ENCODE measurements around the gene DNMT1. TPM values are rescaled to one million over a fixed set of nuclear protein-coding genes. Genes with fewer than 3 reads are reported as not detected.

The DNMT1 gene
- total RNA-seq, 2 experiments from 2014 or later = 372 to 379 TPM

GRCh38 chr19:10113592-10113963, 81.2 kb downstream of the DNMT1 start:
- Mint-ChIP-seq H3K4me1 (ENCODE audit: low read depth) (peaks cover 53% of the 10 kb centered on the region), H3K4me3 (peak overlapping the region; percentile 15), H3K9me3 (no peaks in the 10 kb centered on the region), H3K27me3 (no peaks in the 10 kb centered on the region), H3K36me3 (ENCODE audit: low read depth) (peaks cover 72% of the 10 kb centered on the region), H3K27ac (peak overlapping the region; percentile 97)
- CTCF ChIA-PET = interaction anchor here (0.7 to 8.9 kb wide), 8 partner anchors 8 to 182 kb away, joined by 3 to 128 read pairs (median 4); partner anchors contain the start of genes ANGPTL6 and DNMT1
- ATAC-seq = no peak
- TF ChIP-seq CTCF (IDR thresholded peaks at IDR 0.05) = no peak
- intact Hi-C loops (cut with micrococcal nuclease) = loop anchor here (2.0 kb wide), 1 partner anchor 39 kb away; no protein-coding TSS in a partner anchor
- peak; percentile 31 for DNase-seq
- POLR2A ChIA-PET = interaction anchor here (0.6 to 23.2 kb wide), 11 partner anchors 14 to 183 kb away, joined by 3 to 521 read pairs (median 4); partner anchors contain the start of genes ANGPTL6, DNMT1, P2RY11 and PPAN

GRCh38 chr19:10112895-10113591, 81.7 kb downstream of the DNMT1 start:
- CTCF ChIA-PET = interaction anchor here (0.6 to 8.9 kb wide), 9 partner anchors 9 to 182 kb away, joined by 3 to 128 read pairs (median 3); partner anchors contain the start of genes ANGPTL6 and DNMT1
- Mint-ChIP-seq H3K9me3 (no peaks in the 10 kb centered on the region), H3K4me1 (ENCODE audit: low read depth) (peaks cover 54% of the 10 kb centered on the region), H3K27ac (peak overlapping the region; percentile 97), H3K4me3 (peak overlapping the region; percentile 85), H3K36me3 (ENCODE audit: low read depth) (peaks cover 74% of the 10 kb centered on the region), H3K27me3 (no peaks in the 10 kb centered on the region)
- peak; percentile 80 for DNase-seq
- peak; percentile 70 for TF ChIP-seq CTCF (IDR thresholded peaks at IDR 0.05)
- intact Hi-C loops (cut with micrococcal nuclease) = loop anchor here (2.0 kb wide), 1 partner anchor 38 kb away; no protein-coding TSS in a partner anchor
- ATAC-seq = peak; percentile 32
- POLR2A ChIA-PET = interaction anchor here (0.6 to 27.0 kb wide), 11 partner anchors 2 to 182 kb away, joined by 3 to 521 read pairs (median 5); partner anchors contain the start of genes ANGPTL6, DNMT1, EIF3G and P2RY11

- no peak for TF ChIP-seq CTCF (IDR thresholded peaks at IDR 0.05)
- Mint-ChIP-seq H3K4me3 (peak overlapping the region; percentile 85), H3K9me3 (no peaks in the 10 kb centered on the region), H3K27ac (peak overlapping the region; percentile 97), H3K4me1 (ENCODE audit: low read depth) (peaks cover 56% of the 10 kb centered on the region), H3K27me3 (no peaks in the 10 kb centered on the region), H3K36me3 (ENCODE audit: low read depth) (peaks cover 78% of the 10 kb centered on the region)
- DNase-seq (peak; percentile 87), ATAC-seq (peak; percentile 45)
- ChIA-PET POLR2A (interaction anchor here (0.6 to 27.0 kb wide), 6 partner anchors 2 to 144 kb away, joined by 3 to 521 read pairs (median 4); partner anchors contain the start of genes ANGPTL6, DNMT1, EIF3G and P2RY11), CTCF (interaction anchor here (0.6 to 8.9 kb wide), 8 partner anchors 9 to 85 kb away, joined by 3 to 128 read pairs (median 3); partner anchors contain the start of genes ANGPTL6 and DNMT1)
- intact Hi-C loops (cut with micrococcal nuclease) = loop anchor here (2.0 kb wide), 1 partner anchor 37 kb away; no protein-coding TSS in a partner anchor
Measured at GRCh38 chr19:10112037-10112761, 82.6 kb downstream of the DNMT1 start.

DNA sequence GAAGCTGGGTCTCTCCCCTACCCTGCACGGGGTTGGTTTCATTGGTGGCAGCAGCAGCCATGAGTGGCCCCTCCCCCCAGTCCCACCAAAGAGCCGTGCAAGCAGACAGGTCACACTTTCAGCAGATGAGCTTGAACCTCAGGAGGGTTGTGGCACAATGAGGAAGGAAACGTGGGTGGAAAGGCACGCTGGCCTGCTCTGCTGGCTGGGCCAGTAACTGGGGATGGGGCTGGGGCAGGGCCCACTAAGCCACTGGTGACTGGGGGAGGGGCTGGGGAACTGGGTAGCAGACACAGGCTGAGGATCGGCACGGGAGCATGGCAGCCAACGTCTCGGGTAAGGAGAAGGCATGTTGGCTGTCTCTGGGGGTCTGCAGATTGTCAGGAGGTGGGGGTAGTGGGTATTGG, 83.3 kb downstream of the DNMT1 start, which contains the start of gene P2RY11:
TSS of gene P2RY11 (plus strand) at position 289 of the 407 bp plus-strand sequence. CDS start at position 318, 29 bp downstream.
- peak; percentile 91 for DNase-seq
- TF ChIP-seq CTCF (IDR thresholded peaks at IDR 0.05) = no peak
- Mint-ChIP-seq H3K27ac (peak within 1 kb of the TSS; percentile 97), H3K4me3 (peak within 1 kb of the TSS; percentile 97), H3K9me3 (no peaks in the 10 kb centered on the region), H3K27me3 (no peaks in the 10 kb centered on the region), H3K4me1 (ENCODE audit: low read depth) (peaks cover 59% of the 10 kb centered on the region), H3K36me3 (ENCODE audit: low read depth) (peaks cover 79% of the 10 kb centered on the region)
- peak; percentile 55 for ATAC-seq
- ChIA-PET POLR2A (interaction anchor here (0.6 to 27.0 kb wide), 6 partner anchors 3 to 145 kb away, joined by 3 to 521 read pairs (median 4); partner anchors contain the start of genes ANGPTL6, DNMT1, EIF3G and P2RY11), CTCF (interaction anchor here (0.7 to 8.9 kb wide), 5 partner anchors 10 to 84 kb away, joined by 3 to 128 read pairs (median 3); partner anchors contain the start of gene ANGPTL6)
- intact Hi-C loops (cut with micrococcal nuclease) = no loop called here
